Trophoblast cell (in vitro differentiated cells and primary cell): ENCODE results near the gene KCNMB2.

Source experiments
- DNase-seq, 2 donors: peaks; one replicate each; pipeline ENCODE4 v3.0.0-alpha.2; 2016
- H2AFZ ChIP-seq: 2 replicates; pipeline ENCODE4 v1.6.1; 2013; ENCODE audit warnings: low read length, moderate library complexity, mild to moderate bottlenecking; ENCODE audit not compliant: insufficient read depth, poor library complexity
- H2AK5ac ChIP-seq: 2 replicates; pipeline ENCODE4 v1.6.1; 2013; ENCODE audit warnings: mild to moderate bottlenecking, low read length
- H2BK120ac ChIP-seq: 2 replicates; pipeline ENCODE4 v1.6.1; 2013; ENCODE audit warnings: low read length, mild to moderate bottlenecking, moderate library complexity; ENCODE audit not compliant: insufficient read depth, poor library complexity
- H2BK12ac ChIP-seq: 2 replicates; pipeline ENCODE4 v1.6.1; 2013; ENCODE audit warnings: mild to moderate bottlenecking, low read length, moderate library complexity
- H2BK5ac ChIP-seq: 2 replicates; pipeline ENCODE4 v1.6.1; 2013; ENCODE audit warnings: low read length, low read depth, moderate library complexity, mild to moderate bottlenecking; ENCODE audit not compliant: poor library complexity
- H3K14ac ChIP-seq: 2 replicates; pipeline ENCODE4 v1.6.1; 2013; ENCODE audit warnings: mild to moderate bottlenecking, low read length
- H3K18ac ChIP-seq: 2 replicates; pipeline ENCODE4 v1.6.1; 2013; ENCODE audit warnings: mild to moderate bottlenecking, low read length
- H3K23ac ChIP-seq: 2 replicates; pipeline ENCODE4 v1.6.1; 2013; ENCODE audit warnings: low read length
- H3K27ac ChIP-seq: 2 replicates; pipeline ENCODE4 v1.5.1; 2013; ENCODE audit warnings: low read depth, mild to moderate bottlenecking, inconsistent platforms, low read length, moderate library complexity
- H3K27me3 ChIP-seq: 2 replicates; pipeline ENCODE4 v1.6.1; 2013; ENCODE audit warnings: inconsistent platforms, mild to moderate bottlenecking, low read length, moderate library complexity; ENCODE audit not compliant: insufficient read depth
- H3K36me3 ChIP-seq, 2 experiments: 1 replicate in 1 of 2; 2 replicates in 1 of 2; pipeline ENCODE4 v1.6.1; 2013; ENCODE audit warnings: low read length in 2 of 2, mild to moderate bottlenecking in 2 of 2, moderate library complexity in 1 of 2; ENCODE audit not compliant: insufficient read depth in 2 of 2, control insufficient read depth in 1 of 2
- H3K4ac ChIP-seq: 2 replicates; pipeline ENCODE4 v1.6.1; 2013; ENCODE audit warnings: low read depth, mild to moderate bottlenecking, low read length, moderate library complexity
- H3K4me1 ChIP-seq, 2 experiments: 1 replicate in 1 of 2; 2 replicates in 1 of 2; pipeline ENCODE4 v1.6.1; 2013; ENCODE audit warnings: low read length in 2 of 2, mild to moderate bottlenecking in 2 of 2, moderate library complexity in 1 of 2; ENCODE audit not compliant: insufficient read depth in 2 of 2, control insufficient read depth in 1 of 2
- H3K4me2 ChIP-seq: 2 replicates; pipeline ENCODE4 v1.6.1; 2013; ENCODE audit warnings: inconsistent platforms, mild to moderate bottlenecking, low read length, moderate library complexity
- H3K4me3 ChIP-seq: 2 replicates; pipeline ENCODE4 v1.5.1; 2013; ENCODE audit warnings: mild to moderate bottlenecking, low read depth, low read length, inconsistent platforms
- H3K79me1 ChIP-seq: one replicate; pipeline ENCODE4 v1.6.1; 2013; ENCODE audit warnings: low read length
- H3K79me2 ChIP-seq: 2 replicates; pipeline ENCODE4 v1.6.1; 2013; ENCODE audit warnings: low read length, mild to moderate bottlenecking; ENCODE audit not compliant: control insufficient read depth, insufficient read depth, poor library complexity
- H3K9ac ChIP-seq: 2 replicates; pipeline ENCODE4 v1.6.1; 2013; ENCODE audit warnings: mild to moderate bottlenecking, low read length
- H3K9me3 ChIP-seq: 2 replicates; pipeline ENCODE4 v1.6.1; 2013; ENCODE audit warnings: low read depth, mild to moderate bottlenecking, control low read depth, inconsistent platforms, low read length; ENCODE audit not compliant: insufficient read depth
- H4K12ac ChIP-seq: 2 replicates; pipeline ENCODE4 v1.6.1; 2013; ENCODE audit warnings: low read depth, mild to moderate bottlenecking, low read length, moderate library complexity
- H4K8ac ChIP-seq: 2 replicates; pipeline ENCODE4 v1.6.1; 2013; ENCODE audit warnings: low read depth, mild to moderate bottlenecking, low read length, moderate library complexity
- H4K91ac ChIP-seq: one replicate; pipeline ENCODE4 v1.6.1; 2013; ENCODE audit warnings: low read depth, mild to moderate bottlenecking, low read length, moderate library complexity
- WGBS: extraction: QIAGEN DNeasy Blood & Tissue Kit; methylation state at CpG from one replicate; pipeline ENCODE4 v1.1.7; 2013; ENCODE audit warnings: missing lambda C conversion rate; ENCODE audit not compliant: insufficient read length, insufficient coverage; ENCODE audit errors: extremely low coverage; 5-methylcytosine and 5-hydroxymethylcytosine counted together

KCNMB2 gene

DNA sequence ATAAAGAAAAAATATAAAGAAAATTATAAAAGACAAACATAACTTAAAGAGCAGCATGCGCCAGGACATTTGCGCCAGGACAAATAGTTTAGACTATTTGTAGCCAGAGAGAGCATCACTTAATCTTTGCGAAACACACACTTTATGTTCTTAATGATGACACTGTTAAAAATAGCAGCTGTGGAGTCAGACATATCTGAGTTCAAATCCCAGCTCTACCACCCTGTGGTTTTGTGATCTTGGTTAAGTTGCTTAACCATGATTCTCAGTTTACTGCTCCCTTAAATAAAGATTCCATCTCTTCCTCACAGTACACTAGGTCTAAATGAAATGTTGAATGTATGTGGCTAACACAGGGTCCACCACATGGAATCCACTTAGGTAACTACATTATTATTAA, 31.4 kb downstream of the KCNMB2 start:
- Histone ChIP-seq H2BK5ac (no peak overlapping the region), H3K79me2 (no peaks in the 10 kb centered on the region), H4K8ac (no peak overlapping the region), H3K23ac (no peak overlapping the region), H4K91ac (no peak overlapping the region), H2AK5ac (no peak overlapping the region), H3K27me3 (no peaks in the 10 kb centered on the region), H3K4me1 (no peaks in the 10 kb centered on the region), H3K18ac (no peak overlapping the region), H4K12ac (no peak overlapping the region), H3K14ac (no peak overlapping the region), H3K4ac (no peak overlapping the region), H2AFZ (no peak overlapping the region), H3K4me3 (no peak overlapping the region), H3K4me2 (no peak overlapping the region), H2BK12ac (no peak overlapping the region), H3K79me1 (no peaks in the 10 kb centered on the region), H2BK120ac (no peak overlapping the region), H3K9me3 (no peaks in the 10 kb centered on the region), H3K36me3 (no peaks in the 10 kb centered on the region), H3K9ac (no peak overlapping the region), H3K27ac (no peak overlapping the region)
- WGBS = no CpG with 5 or more reads among the region's 3 CpGs
- DNase-seq = no peak

DNA sequence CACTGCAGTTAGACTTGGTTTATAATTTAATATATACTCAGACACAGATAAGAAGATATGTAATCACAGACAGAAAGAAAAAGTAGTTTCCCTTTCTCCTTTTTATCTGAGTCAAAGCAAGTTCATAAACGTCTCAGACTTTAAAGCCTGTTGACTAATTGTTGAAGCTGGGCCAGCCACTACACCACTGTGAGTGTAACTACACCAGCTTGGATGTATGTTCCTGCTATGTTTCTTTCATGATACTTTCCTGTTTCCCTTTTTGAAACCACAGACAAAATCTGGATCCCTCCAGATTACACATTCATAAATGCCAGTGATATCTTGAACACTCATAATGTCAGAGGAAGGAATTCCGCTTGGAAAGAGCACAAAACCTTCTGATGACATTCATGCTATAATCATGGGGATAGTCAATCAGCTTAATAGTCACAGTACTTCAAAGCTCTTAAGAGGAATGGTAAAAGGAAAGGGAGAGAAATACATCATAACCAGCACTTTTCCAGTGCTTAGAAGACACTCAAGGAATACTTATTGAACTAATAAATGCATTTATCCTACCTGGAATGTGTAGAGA, 32.0 kb downstream of the KCNMB2 start:
- no CpG with 5 or more reads among the region's 2 CpGs for WGBS
- Histone ChIP-seq H4K91ac (no peak overlapping the region), H3K4ac (no peak overlapping the region)

DNA sequence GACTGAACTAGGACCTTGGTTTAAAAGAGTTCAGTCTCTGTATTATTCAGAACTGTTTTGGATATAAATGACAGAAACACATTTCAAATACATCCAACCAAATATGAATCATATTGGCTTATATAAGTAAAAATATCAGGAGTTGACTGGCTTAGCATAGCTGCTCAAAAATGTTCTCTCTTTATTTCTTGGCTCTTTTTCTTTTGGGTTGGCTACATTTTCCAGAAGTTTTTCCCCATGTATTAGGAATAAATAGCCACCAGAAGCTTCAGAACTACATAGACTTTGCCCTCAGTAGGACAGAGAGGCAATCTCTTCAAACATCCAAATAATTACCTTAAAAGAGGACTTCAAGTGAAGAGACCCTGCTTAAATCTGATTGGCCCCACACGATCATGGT, 32.7 kb downstream of the KCNMB2 start:
- no peak overlapping the region for H3K4me2 ChIP-seq
- WGBS = no CpG with 5 or more reads among the region's 1 CpG
- no peak overlapping the region for H4K8ac ChIP-seq

More for the DNA sequence above, 32.0 kb downstream of the KCNMB2 start:
- Histone ChIP-seq H3K27ac (no peak overlapping the region), H3K79me2 (no peaks in the 10 kb centered on the region), H3K14ac (no peak overlapping the region), H4K12ac (no peak overlapping the region), H3K4me3 (no peak overlapping the region), H3K18ac (no peak overlapping the region), H2BK12ac (no peak overlapping the region), H2BK120ac (no peak overlapping the region), H2AK5ac (no peak overlapping the region), H4K8ac (no peak overlapping the region), H3K36me3 (no peaks in the 10 kb centered on the region), H3K23ac (no peak overlapping the region), H3K9ac (no peak overlapping the region), H3K4me1 (no peaks in the 10 kb centered on the region), H3K4me2 (no peak overlapping the region), H2BK5ac (no peak overlapping the region), H3K27me3 (no peaks in the 10 kb centered on the region), H3K79me1 (no peaks in the 10 kb centered on the region), H3K9me3 (no peaks in the 10 kb centered on the region), H2AFZ (no peak overlapping the region)
- DNase-seq = no peak

DNA sequence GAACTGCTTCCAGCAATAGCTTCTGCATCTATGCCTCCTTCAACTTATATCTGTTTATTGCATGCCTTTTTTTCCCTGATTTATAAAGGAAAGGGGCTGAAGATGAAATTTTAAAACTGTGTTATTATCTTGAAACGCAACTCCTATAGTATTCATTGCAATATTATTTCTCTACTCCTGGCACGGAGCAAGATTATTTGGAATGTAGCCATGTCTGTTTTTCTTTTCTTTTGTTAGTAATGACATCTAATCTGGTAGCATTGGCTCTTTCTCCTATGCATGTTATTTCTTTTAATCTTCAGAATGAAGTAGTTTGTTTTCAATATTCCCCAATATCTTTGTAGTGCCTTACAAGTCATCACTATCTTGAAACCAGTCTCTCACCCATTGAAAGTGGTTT, 33.6 kb downstream of the KCNMB2 start:
- no peaks in the 10 kb centered on the region for H3K4me1 ChIP-seq
- no peak overlapping the region for H3K4ac ChIP-seq
- no peaks in the 10 kb centered on the region for H3K79me2 ChIP-seq
- H3K14ac ChIP-seq = no peak overlapping the region
- H3K79me1 ChIP-seq = no peaks in the 10 kb centered on the region
- no peak overlapping the region for H3K9ac ChIP-seq
- no peak for DNase-seq
- H4K12ac ChIP-seq = no peak overlapping the region
- no peak overlapping the region for H3K27ac ChIP-seq
- no peak overlapping the region for H2BK120ac ChIP-seq
- H2AK5ac ChIP-seq = no peak overlapping the region
- H2BK12ac ChIP-seq = no peak overlapping the region
- no peaks in the 10 kb centered on the region for H3K27me3 ChIP-seq
- no peak overlapping the region for H3K23ac ChIP-seq
- no peak overlapping the region for H3K4me2 ChIP-seq
- no peaks in the 10 kb centered on the region for H3K36me3 ChIP-seq
- H4K91ac ChIP-seq = no peak overlapping the region
- no peak overlapping the region for H2AFZ ChIP-seq
- no peaks in the 10 kb centered on the region for H3K9me3 ChIP-seq
- H3K18ac ChIP-seq = no peak overlapping the region
- WGBS = no CpG with 5 or more reads among the region's 2 CpGs
- H4K8ac ChIP-seq = no peak overlapping the region
- H3K4me3 ChIP-seq = no peak overlapping the region
- H2BK5ac ChIP-seq = no peak overlapping the region

More for the DNA sequence above, 32.7 kb downstream of the KCNMB2 start:
- Histone ChIP-seq H2AK5ac (no peak overlapping the region), H3K14ac (no peak overlapping the region), H3K23ac (no peak overlapping the region), H3K4me3 (no peak overlapping the region), H4K91ac (no peak overlapping the region), H2AFZ (no peak overlapping the region), H3K4me1 (no peaks in the 10 kb centered on the region), H3K79me2 (no peaks in the 10 kb centered on the region), H3K9ac (no peak overlapping the region), H2BK120ac (no peak overlapping the region), H3K27me3 (no peaks in the 10 kb centered on the region), H3K36me3 (no peaks in the 10 kb centered on the region), H3K4ac (no peak overlapping the region), H3K9me3 (no peaks in the 10 kb centered on the region), H3K27ac (no peak overlapping the region), H2BK5ac (no peak overlapping the region), H4K12ac (no peak overlapping the region), H3K18ac (no peak overlapping the region), H2BK12ac (no peak overlapping the region), H3K79me1 (no peaks in the 10 kb centered on the region)
- no peak for DNase-seq
